ENCODE results near the gene CLMN.

DNA sequence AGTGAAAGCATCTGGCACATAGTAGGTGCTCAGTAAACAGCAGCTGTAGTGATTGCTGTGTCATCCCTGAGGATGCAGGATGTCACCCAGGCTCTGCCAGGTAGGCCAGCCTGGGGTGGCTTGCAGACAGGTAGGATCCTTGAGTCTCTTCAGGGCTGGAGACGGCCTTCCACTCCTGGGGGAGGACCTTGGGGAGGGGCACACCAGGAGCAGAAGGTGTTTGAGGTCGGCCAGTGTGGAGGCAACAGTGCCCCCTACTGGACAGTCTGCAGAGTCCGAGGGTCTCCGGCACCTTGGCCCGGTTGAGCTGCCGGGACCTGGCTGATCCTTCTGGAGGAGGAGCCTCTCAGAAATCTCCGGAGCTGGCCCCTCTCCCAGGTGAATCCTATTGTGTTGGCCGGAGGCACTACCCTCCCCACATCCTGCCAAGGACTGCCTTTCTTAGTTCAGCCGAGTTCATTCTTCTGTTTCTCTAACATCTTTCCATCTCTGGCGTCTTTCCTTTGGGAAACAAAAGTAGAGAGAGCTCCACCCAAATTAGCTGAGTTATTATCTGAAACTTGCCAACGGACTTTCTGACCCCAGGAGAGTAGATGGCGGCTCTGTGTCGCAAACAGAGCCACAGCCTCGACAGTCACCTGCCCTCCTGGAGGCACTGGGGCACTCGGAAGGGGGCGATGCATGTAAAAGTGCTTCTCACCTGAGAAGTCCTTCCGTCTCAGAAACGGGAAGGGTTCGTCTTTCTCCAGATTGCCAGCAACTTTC is 41.8 kb upstream of the CLMN start:
- TF ChIP-seq, protein P1, sequence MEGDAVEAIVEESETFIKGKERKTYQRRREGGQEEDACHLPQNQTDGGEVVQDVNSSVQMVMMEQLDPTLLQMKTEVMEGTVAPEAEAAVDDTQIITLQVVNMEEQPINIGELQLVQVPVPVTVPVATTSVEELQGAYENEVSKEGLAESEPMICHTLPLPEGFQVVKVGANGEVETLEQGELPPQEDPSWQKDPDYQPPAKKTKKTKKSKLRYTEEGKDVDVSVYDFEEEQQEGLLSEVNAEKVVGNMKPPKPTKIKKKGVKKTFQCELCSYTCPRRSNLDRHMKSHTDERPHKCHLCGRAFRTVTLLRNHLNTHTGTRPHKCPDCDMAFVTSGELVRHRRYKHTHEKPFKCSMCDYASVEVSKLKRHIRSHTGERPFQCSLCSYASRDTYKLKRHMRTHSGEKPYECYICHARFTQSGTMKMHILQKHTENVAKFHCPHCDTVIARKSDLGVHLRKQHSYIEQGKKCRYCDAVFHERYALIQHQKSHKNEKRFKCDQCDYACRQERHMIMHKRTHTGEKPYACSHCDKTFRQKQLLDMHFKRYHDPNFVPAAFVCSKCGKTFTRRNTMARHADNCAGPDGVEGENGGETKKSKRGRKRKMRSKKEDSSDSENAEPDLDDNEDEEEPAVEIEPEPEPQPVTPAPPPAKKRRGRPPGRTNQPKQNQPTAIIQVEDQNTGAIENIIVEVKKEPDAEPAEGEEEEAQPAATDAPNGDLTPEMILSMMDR (IDR thresholded peaks at IDR 0.05): peak in 5 of 6 experiments; percentile 41 to 69 (median 58)
- TF ChIP-seq POLR2A (IDR thresholded peaks at IDR 0.05): no peak
